Measurements from ENCODE around the gene CD180. TPM values are rescaled to one million over a fixed set of nuclear protein-coding genes. Genes with fewer than 3 reads are reported as not detected.

CD180 gene
- total RNA-seq, 1 donor: not detected

GRCh38 chr5:67240846-67241245 lies 44.2 kb upstream of the CD180 start:
- DNase-seq (ENCODE audit: low read depth): no peak
- no peak overlapping the region for H3K4me3 ChIP-seq (ENCODE audit: low read depth, low read length)
- TF ChIP-seq CTCF (IDR thresholded peaks at IDR 0.05; ENCODE audit: insufficient read depth, low read depth, low read length): no peak

GRCh38 chr5:67240065-67240464 lies 43.5 kb upstream of the CD180 start:
- no peak for DNase-seq (ENCODE audit: low read depth)
- TF ChIP-seq CTCF (IDR thresholded peaks at IDR 0.05; ENCODE audit: insufficient read depth, low read depth, low read length): no peak
- H3K4me3 ChIP-seq (ENCODE audit: low read depth, low read length): no peak overlapping the region

GRCh38 chr5:67238191-67238590 lies 41.6 kb upstream of the CD180 start:
- H3K4me3 ChIP-seq (ENCODE audit: low read depth, low read length): no peak overlapping the region
- no peak for TF ChIP-seq CTCF (IDR thresholded peaks at IDR 0.05; ENCODE audit: insufficient read depth, low read depth, low read length)
- peak; percentile 67 for DNase-seq (ENCODE audit: low read depth)

GRCh38 chr5:67235399-67236110 lies 39.0 kb upstream of the CD180 start:
- no peak overlapping the region for H3K4me3 ChIP-seq (ENCODE audit: low read depth, low read length)
- TF ChIP-seq CTCF (IDR thresholded peaks at IDR 0.05; ENCODE audit: insufficient read depth, low read depth, low read length): no peak
- no peak for DNase-seq (ENCODE audit: low read depth)

- peak; percentile 82 for DNase-seq (ENCODE audit: low read depth)
- TF ChIP-seq CTCF (IDR thresholded peaks at IDR 0.05; ENCODE audit: insufficient read depth, low read depth, low read length): no peak
- H3K4me3 ChIP-seq (ENCODE audit: low read depth, low read length): no peak overlapping the region
Measured at GRCh38 chr5:67234671-67235176, 38.1 kb upstream of the CD180 start.

GRCh38 chr5:67233075-67233474 lies 36.5 kb upstream of the CD180 start:
- no peak overlapping the region for H3K4me3 ChIP-seq (ENCODE audit: low read depth, low read length)
- TF ChIP-seq CTCF (IDR thresholded peaks at IDR 0.05; ENCODE audit: insufficient read depth, low read depth, low read length): no peak
- peak; percentile 47 for DNase-seq (ENCODE audit: low read depth)

- no peak for DNase-seq (ENCODE audit: low read depth)
- TF ChIP-seq CTCF (IDR thresholded peaks at IDR 0.05; ENCODE audit: insufficient read depth, low read depth, low read length): no peak
- H3K4me3 ChIP-seq (ENCODE audit: low read depth, low read length): no peak overlapping the region
Measured at GRCh38 chr5:67223211-67223610, 26.6 kb upstream of the CD180 start.
